Esophagus muscularis mucosa (tissue), 4 donors: ENCODE results near the gene RPH3AL.

ENCODE experiments used
- EP300 ChIP-seq: sonication (generic); formaldehyde crosslinking; IDR thresholded peaks from one replicate; pipeline ENCODE4 v1.6.1; 2017; ENCODE audit warnings: antibody characterized with exemption
- POLR2A ChIP-seq: fragments of 450-650 bp; IDR thresholded peaks from one replicate; pipeline ENCODE4 v1.6.1; 2017; ENCODE audit warnings: antibody characterized with exemption, moderate library complexity, mild to moderate bottlenecking, low read depth
- POLR2AphosphoS5 ChIP-seq, 2 donors: sonication (generic); formaldehyde crosslinking; IDR thresholded peaks; one replicate each; pipeline ENCODE4 v1.6.1; 2017; ENCODE audit warnings: antibody characterized with exemption in 2 of 2
- TF ChIP-seq, protein P1 (sequence below), 3 experiments: fragments of 200-600 bp in 2 of 3; fragments of 450-650 bp in 1 of 3; sonication (generic) in 2 of 3; IDR thresholded peaks; one replicate each; pipeline ENCODE4 v1.5.1; 2017 to 2019; ENCODE audit warnings: antibody characterized with exemption in 3 of 3, mild to moderate bottlenecking in 2 of 3, moderate library complexity in 1 of 3

DNA sequence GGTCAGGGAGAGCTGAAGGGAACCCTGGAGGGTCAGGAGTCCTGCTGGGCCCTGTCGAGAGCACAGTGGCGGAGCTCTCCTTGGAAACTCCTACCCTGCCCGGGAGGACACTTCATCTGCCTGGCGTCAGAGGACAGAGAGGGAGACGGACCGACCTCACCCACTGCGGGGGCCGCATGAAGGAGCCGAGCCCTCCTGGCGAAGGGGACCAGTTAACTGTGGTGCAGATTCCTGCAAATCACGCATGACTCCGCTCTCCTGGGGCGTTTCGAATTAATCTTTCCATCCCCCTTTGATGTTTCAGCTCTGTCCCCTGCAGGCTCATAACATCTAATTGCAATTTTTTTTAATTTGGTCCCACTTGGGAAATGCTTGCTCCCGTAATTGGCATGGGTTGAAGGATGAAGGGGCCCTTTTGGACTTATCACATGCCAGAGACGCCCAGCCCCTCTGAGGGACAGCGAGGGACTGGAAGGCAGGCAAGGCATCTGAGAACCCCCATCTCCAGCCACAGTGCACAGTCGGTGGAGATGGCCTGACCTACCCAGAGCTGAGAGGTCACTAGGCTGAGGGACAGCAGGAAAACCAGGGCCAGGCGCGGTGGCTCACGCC, 26.5 kb downstream of the RPH3AL start:
- TF ChIP-seq, protein P1, sequence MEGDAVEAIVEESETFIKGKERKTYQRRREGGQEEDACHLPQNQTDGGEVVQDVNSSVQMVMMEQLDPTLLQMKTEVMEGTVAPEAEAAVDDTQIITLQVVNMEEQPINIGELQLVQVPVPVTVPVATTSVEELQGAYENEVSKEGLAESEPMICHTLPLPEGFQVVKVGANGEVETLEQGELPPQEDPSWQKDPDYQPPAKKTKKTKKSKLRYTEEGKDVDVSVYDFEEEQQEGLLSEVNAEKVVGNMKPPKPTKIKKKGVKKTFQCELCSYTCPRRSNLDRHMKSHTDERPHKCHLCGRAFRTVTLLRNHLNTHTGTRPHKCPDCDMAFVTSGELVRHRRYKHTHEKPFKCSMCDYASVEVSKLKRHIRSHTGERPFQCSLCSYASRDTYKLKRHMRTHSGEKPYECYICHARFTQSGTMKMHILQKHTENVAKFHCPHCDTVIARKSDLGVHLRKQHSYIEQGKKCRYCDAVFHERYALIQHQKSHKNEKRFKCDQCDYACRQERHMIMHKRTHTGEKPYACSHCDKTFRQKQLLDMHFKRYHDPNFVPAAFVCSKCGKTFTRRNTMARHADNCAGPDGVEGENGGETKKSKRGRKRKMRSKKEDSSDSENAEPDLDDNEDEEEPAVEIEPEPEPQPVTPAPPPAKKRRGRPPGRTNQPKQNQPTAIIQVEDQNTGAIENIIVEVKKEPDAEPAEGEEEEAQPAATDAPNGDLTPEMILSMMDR (IDR thresholded peaks at IDR 0.05), result no peak
- no peak for TF ChIP-seq POLR2A
- no peak for TF ChIP-seq POLR2AphosphoS5 (IDR thresholded peaks at IDR 0.05)
- no peak for TF ChIP-seq EP300
